Activated CD4-positive, alpha-beta T cell treated with anti-CD3 and anti-CD28 coated beads for 1 hour (primary cell): ENCODE results near the gene GNAO1.

Source experiments
- DNase-seq: peaks from one replicate; pipeline ENCODE4 v3.0.0-alpha.2; 2020

GNAO1 gene

GRCh38 chr16:56352351-56353053, 161.2 kb downstream of the GNAO1 start:
- DNase-seq: no peak

GRCh38 chr16:56353054-56353921, 162.0 kb downstream of the GNAO1 start:
- DNase-seq: no peak

- DNase-seq: no peak
These were observed 162.7 kb downstream of the GNAO1 start for GRCh38 chr16:56354016-56354415.

GRCh38 chr16:56354746-56355145, 163.5 kb downstream of the GNAO1 start:
- no peak for DNase-seq

- DNase-seq: no peak
These were observed 163.9 kb downstream of the GNAO1 start for GRCh38 chr16:56355221-56355620.

GRCh38 chr16:56355786-56356275, 164.5 kb downstream of the GNAO1 start:
- DNase-seq: no peak

- DNase-seq: peak; percentile 32
These were observed 165.3 kb downstream of the GNAO1 start for GRCh38 chr16:56356276-56357240.

GRCh38 chr16:56357241-56357764, 166.0 kb downstream of the GNAO1 start:
- DNase-seq: peak; percentile 8

- DNase-seq: peak; percentile 6
These were observed 166.6 kb downstream of the GNAO1 start for GRCh38 chr16:56357765-56358322.

GRCh38 chr16:56360117-56361008, 169.1 kb downstream of the GNAO1 start:
- no peak for DNase-seq

- DNase-seq: no peak
These were observed 170.9 kb downstream of the GNAO1 start for GRCh38 chr16:56362057-56362655.

- DNase-seq: no peak
These were observed 171.4 kb downstream of the GNAO1 start for GRCh38 chr16:56362706-56363105.

GRCh38 chr16:56363181-56363716, 172.0 kb downstream of the GNAO1 start:
- DNase-seq: no peak

GRCh38 chr16:56363781-56364565, 172.7 kb downstream of the GNAO1 start:
- DNase-seq: no peak

- DNase-seq: no peak
These were observed 173.6 kb downstream of the GNAO1 start for GRCh38 chr16:56364865-56365264.

GRCh38 chr16:56365552-56365951, 174.3 kb downstream of the GNAO1 start:
- no peak for DNase-seq

- DNase-seq: no peak
These were observed 175.7 kb downstream of the GNAO1 start for GRCh38 chr16:56366945-56367344.

GRCh38 chr16:56367764-56368163, 176.5 kb downstream of the GNAO1 start:
- DNase-seq: no peak

- no peak for DNase-seq
These were observed 177.3 kb downstream of the GNAO1 start for GRCh38 chr16:56368545-56368944.

- no peak for DNase-seq
These were observed 177.9 kb downstream of the GNAO1 start for GRCh38 chr16:56369202-56369601.
